Midbrain (tissue), 1 donor: ENCODE results near the gene ARHGEF11.

Experiments used
- DNase-seq: peaks from one replicate; lab custom pipeline; 2025; lab: John Stamatoyannopoulos, UW

Gene ARHGEF11

DNA sequence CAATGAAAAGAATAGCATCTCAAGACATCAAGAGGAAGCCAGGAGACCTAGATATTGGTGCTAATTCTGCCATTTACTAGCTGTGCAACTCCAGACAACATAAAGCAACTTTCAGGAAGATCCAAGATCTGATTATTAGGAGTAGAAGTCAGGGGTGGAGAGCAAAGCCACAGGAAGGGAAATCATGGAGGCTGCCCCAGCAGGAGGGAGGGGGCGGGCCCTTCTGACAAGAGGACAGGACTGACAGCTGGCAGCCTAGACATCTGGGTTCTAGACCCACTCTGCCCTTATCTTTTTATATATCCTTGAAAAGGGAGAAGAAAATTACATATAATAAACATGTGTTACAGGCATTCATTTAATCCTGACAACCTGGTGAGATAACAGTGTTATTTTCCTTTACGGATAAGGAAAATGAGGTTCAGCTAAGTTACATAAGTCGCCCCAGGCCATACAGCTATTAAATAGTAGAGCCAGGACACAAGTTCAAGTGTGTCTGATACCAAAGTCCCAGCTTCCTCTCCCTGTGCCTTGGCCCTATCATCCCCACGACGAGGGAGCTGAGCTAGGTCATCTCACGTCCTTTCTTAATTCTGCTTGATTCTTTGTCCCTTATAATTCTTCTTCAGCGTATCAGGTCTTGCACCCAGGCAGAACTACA, 46.6 kb downstream of the ARHGEF11 start:
- DNase-seq, result no peak

DNA sequence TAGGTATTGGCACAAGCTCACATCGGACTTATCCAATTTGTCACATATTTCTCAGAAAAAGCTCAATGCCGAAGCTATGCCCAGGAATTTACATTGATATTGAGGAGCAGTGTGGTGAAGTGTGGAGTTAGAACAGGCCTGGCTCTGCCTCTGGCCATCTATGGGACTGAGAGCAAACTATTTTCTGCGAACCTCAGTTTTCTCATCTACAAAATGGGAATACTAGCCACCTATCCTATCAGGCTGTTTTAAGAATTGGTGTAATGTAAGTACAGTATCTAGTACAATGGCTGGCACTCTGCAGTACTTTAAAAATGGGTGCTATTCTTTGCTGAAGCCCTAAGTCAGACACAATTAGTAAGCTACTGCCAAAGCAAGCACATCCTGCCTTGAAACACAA, 47.2 kb downstream of the ARHGEF11 start:
- DNase-seq, result no peak

- DNase-seq, result no peak
Measured at GRCh38 chr1:156995412-156995811, 50.1 kb downstream of the ARHGEF11 start.

GRCh38 chr1:156994277-156994676, 51.3 kb downstream of the ARHGEF11 start:
- no peak for DNase-seq

GRCh38 chr1:156993426-156994147, 52.0 kb downstream of the ARHGEF11 start:
- no peak for DNase-seq

- no peak for DNase-seq
Measured at GRCh38 chr1:156992215-156992614, 53.3 kb downstream of the ARHGEF11 start.

DNA sequence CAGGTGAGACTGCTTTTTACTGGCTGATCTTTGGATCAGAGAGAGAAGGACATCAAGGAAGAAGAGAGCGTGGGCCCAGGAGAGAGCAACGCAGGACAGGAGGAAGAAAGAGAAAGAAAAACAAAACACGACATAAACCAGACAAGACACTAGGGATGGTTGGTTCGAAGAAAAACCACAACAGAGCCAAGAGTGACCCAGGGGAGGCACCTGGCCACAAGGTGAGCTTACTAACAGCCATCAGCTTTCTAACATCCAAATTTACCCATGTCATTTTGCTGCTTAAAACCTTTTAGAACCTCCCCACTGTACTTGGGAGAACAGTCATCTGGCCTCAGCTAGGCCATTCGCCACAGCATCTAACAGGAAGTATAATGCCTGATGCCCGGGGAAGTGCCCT, 57.8 kb downstream of the ARHGEF11 start:
- DNase-seq, result no peak

DNA sequence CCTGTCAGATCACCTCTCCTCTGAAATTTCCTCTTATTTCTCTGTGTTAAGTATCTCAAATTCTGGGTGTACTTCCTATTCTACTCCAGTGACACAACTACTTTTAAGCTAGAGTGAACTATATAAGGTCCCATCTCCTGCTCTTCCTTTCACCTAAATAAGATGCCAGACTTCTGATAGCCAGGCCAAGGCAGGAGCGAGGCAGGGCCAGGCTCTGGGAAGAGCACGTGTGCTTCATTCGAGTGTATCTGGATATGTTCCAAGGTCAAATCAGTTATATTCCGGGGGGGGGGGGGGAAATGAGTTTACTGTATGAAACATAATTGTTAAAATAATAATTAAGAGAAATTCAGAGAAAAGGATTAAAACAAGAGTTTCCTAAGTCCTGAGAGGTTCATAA, 65.0 kb downstream of the ARHGEF11 start:
- no peak for DNase-seq

GRCh38 chr1:156975084-156975483, 70.5 kb downstream of the ARHGEF11 start:
- DNase-seq, result no peak

- DNase-seq, result no peak
Measured at GRCh38 chr1:156973417-156973816, 72.1 kb downstream of the ARHGEF11 start.

DNA sequence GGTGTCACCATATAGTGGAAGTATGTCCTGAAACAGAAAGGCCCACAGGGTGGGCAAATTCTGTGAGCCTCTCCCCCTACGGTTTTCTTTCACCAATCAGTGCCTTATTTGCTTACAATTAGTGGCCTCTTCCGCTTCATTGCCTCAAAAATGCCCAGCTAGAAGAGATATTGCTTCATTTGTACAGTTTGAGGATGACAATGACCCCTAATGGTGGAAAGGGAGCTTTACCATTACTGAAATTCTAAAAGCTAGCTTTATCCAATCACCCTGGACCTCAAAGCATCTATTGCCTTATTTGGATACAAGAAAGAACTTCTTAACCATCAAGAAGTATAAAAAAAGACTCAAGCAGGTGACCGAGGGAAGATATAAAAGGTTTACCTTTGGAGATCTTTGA, 75.5 kb downstream of the ARHGEF11 start:
- DNase-seq, result no peak

DNA sequence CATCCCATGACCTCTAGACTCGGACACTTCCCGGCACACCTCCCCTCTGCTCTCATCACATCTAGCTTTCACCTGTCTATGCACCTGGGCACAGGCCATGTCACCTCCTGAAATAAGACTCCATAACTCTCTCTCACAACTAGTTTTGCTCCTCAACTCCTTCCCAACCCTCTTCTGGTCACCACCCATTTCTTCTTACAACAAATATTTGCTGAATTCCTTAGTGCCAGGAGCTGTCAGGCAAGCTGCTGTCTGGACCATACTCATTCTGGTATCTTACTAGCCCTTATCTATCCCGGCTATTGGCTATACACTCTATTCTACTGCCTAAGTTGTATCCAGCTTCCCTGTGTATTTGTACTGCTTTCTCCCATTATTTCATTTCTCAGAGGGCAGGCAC, 76.0 kb downstream of the ARHGEF11 start:
- no peak for DNase-seq

GRCh38 chr1:156964441-156964840, 81.1 kb downstream of the ARHGEF11 start:
- DNase-seq, result no peak

DNA sequence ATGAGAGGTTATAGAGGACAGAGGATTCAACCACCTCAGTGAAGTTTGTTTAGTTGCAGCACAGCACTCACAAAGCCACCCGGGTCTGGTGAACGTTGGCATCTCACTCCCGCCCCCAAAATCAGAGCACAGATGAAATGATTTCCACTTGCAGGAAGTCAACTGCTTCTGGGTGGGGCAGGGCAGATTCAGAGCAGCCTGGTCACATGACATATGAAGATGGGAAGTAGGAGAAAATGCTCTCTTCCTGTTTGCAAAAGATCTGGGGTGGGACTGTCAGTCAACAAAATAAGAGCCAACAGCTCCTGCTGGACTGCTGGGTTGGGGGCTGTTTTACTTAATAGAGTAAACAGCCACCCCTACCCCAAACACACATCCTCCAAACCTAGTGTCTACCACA, 81.9 kb downstream of the ARHGEF11 start:
- no peak for DNase-seq

DNA sequence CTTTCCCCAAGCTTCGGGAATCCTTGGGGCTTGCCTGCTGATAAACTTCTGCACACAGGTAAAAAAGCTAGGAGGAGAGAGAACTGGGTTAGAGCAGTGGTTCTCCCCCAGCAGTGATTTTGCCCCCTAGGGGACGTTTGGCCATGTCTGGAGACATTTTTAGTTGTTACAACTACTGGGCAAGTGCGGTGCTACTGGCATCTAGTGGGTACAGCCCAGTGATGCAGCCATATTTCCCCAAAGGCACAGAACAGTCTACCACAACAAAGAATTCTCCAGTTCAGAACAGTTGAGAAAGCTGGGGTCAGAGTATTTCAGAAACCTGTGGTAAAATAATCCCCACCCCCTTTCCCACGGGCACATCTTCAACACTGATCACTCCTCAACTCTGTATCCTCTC, 83.8 kb downstream of the ARHGEF11 start:
- DNase-seq, result no peak

DNA sequence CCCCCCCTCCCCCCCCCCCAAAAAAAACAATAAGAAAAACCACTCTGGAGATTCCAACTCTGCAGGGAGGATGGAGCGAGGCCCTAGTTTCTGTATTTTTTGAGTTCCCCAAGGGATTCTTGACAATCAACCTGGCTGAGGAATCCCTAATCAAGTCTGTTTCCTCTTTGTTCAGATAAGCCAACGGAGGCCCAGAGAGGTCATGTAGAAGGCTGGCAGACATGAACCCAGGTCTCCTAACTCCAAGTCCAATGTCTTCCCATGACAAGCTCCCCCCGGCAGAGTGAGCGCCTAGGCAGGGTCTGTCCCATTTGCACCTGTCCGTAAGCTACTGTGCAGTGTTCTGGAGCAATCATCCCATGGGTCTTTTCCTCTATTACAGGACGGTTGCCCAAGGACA, 85.6 kb downstream of the ARHGEF11 start:
- DNase-seq, result no peak

- no peak for DNase-seq
Measured at GRCh38 chr1:156959414-156959813, 86.1 kb downstream of the ARHGEF11 start.

DNA sequence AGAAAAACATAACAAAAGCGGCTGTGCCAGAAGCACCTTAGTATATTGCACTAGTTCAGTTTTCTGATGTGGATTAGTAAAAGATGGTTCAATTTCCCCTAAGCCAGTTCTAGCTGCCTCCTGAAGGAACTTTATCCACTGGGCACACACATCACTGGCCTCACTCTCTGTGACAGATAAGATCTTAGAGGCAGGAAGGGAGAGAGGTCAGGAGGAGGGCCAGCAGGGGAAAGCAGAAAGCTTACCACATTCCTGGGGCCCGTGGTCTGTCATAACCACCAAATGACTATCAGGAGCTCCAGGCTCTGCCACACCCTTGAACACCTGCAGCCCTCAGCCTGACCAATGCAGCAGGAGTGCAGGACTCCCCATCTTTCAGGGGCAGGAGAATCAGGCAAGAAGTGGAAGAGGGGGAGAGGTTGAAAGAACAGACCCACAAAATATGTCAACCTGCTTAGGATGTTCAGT, 87.3 kb downstream of the ARHGEF11 start:
- DNase-seq, result no peak

DNA sequence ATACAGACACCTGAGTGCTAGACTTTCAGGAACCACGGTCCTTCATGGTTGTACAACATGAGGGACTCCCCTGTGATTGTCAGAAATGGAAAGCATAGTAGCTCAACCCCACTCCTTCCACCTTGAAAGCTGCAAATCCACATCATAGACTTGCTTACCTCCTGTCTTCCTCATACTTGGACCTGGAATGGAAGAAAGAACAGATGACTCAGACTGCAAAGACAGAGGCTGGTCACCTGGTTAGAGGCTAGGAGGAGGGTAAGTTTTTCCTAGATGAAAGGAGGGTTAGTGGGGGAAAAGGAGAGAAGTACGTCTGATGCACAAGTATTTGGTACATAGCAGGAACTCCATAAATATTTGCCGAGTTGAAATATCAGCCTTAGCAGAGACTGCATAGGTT, 87.9 kb downstream of the ARHGEF11 start:
- no peak for DNase-seq

GRCh38 chr1:156956333-156956732, 89.2 kb downstream of the ARHGEF11 start:
- no peak for DNase-seq

- DNase-seq, result no peak
Measured at GRCh38 chr1:156953571-156953970, 92.0 kb downstream of the ARHGEF11 start.

GRCh38 chr1:156951371-156951770, 94.2 kb downstream of the ARHGEF11 start:
- DNase-seq, result no peak

DNA sequence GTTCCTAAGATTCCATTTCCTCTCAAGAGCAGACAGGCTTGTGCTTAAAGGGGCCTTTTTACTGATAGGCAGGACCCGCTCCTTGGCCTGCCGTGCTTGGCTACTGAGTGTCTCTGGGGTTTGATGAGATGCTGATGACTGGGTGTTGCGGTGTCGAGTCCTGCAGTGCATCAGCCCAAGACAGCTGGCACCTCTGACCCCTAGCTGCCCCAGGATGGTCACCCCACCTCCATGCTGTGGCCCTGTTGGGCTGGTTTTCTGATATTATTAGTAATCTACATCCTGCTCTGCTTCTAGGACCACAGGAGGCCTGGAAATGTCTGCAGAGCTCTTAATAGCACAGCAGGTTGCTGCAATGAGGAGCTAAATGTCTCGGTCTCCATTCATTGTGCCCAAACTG, 96.4 kb downstream of the ARHGEF11 start:
- DNase-seq, result no peak

DNA sequence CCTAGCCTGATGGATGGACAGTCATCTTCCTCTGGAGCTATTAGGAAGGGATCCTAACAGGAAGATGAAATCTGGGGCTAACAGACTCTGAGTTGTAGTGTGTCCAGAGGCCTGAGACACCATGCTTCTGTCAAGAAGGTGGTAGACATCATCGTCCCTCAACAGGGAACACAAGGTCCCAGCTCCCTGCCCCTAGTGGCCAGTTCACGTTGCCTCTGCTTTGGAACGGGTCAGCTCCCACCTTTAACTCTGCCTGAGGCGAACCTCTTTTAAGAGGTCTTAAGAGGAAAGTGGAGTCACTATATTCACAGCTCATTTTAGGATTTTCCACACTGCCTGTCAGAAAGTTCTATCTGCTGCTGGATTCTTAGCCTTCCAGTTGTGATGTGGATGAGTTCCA, 96.8 kb downstream of the ARHGEF11 start:
- DNase-seq, result no peak
